ENCODE data around the gene TTC23L. TPM values are rescaled to one million over a fixed set of nuclear protein-coding genes. Genes with fewer than 3 reads are reported as not detected.

Gene TTC23L
- total RNA-seq, 1 experiment from 2014 or later: 1.9 TPM

GRCh38 chr5:34903260-34903659 is 64.3 kb downstream of the TTC23L start (continued):
- TF ChIP-seq ZNF219 (CRISPR knock-in tag; IDR thresholded peaks at IDR 0.05; ENCODE audit: borderline replicate concordance): no peak
- TF ChIP-seq HMGXB4 (CRISPR knock-in tag; IDR thresholded peaks at IDR 0.05): no peak
- no peak for TF ChIP-seq ZNF317 (CRISPR knock-in tag; IDR thresholded peaks at IDR 0.05; ENCODE audit: borderline replicate concordance, low read depth)
- TF ChIP-seq ERG (CRISPR knock-in tag; IDR thresholded peaks at IDR 0.05): no peak
- no peak for TF ChIP-seq TCF7 (CRISPR knock-in tag; IDR thresholded peaks at IDR 0.05; ENCODE audit: low read depth)
- no peak for TF ChIP-seq ZBTB43 (CRISPR knock-in tag; IDR thresholded peaks at IDR 0.05)

- Mint-ChIP-seq H3K36me3 (peaks cover 34% of the 10 kb centered on the region), H3K27ac (no peak overlapping the region), H3K4me1 (peaks cover 5% of the 10 kb centered on the region), H3K27me3 (ENCODE audit: low read depth) (no peaks in the 10 kb centered on the region), H3K9me3 (no peaks in the 10 kb centered on the region), H3K4me3 (no peak overlapping the region)
- ChIA-PET POLR2A (interaction anchor here (1.0 kb wide), 1 partner anchor 415 kb away, joined by 3 read pairs; no protein-coding TSS in a partner anchor), CTCF (interaction anchor here (0.7 kb wide), 1 partner anchor 67 kb away, joined by 3 read pairs; no protein-coding TSS in a partner anchor)
- no peak for DNase-seq (ENCODE audit: low spot score)
- ATAC-seq: no peak
- TF ChIP-seq NFYB (CRISPR knock-in tag; conservative IDR thresholded peaks at IDR 0.05; ENCODE audit: low read depth) (no peak), ZNF121 (CRISPR knock-in tag; IDR thresholded peaks at IDR 0.05) (no peak), NFE2L1 (CRISPR knock-in tag; IDR thresholded peaks at IDR 0.05) (no peak), SOX15 (CRISPR knock-in tag; IDR thresholded peaks at IDR 0.05) (no peak), AFF4 (CRISPR knock-in tag; IDR thresholded peaks at IDR 0.05; ENCODE audit: borderline replicate concordance) (no peak), MYBL2 (CRISPR knock-in tag; IDR thresholded peaks at IDR 0.05) (no peak), MXD4 (CRISPR knock-in tag; IDR thresholded peaks at IDR 0.05; ENCODE audit: borderline replicate concordance) (no peak), ZNF532 (CRISPR knock-in tag; IDR thresholded peaks at IDR 0.05; ENCODE audit: borderline replicate concordance) (no peak), ZNF425 (CRISPR knock-in tag; conservative IDR thresholded peaks at IDR 0.05) (no peak)
These were observed 66.6 kb downstream of the TTC23L start for GRCh38 chr5:34905564-34905963.
